HG02610 (cell line): ENCODE results near the gene PSKH1.
"Not testable (repeated sequence)": the region's sequence is repeated elsewhere in the genome, so short reads cannot be mapped to it uniquely, and the experiment has no call there.

Source experiments
- ATAC-seq: cut with Tn5 transposase; IDR thresholded peaks from one replicate; pipeline ENCODE4 v1.9.1; 2021; ENCODE audit warnings: mild to moderate bottlenecking, moderate library complexity; ENCODE audit not compliant: unreplicated experiment

PSKH1 gene

DNA sequence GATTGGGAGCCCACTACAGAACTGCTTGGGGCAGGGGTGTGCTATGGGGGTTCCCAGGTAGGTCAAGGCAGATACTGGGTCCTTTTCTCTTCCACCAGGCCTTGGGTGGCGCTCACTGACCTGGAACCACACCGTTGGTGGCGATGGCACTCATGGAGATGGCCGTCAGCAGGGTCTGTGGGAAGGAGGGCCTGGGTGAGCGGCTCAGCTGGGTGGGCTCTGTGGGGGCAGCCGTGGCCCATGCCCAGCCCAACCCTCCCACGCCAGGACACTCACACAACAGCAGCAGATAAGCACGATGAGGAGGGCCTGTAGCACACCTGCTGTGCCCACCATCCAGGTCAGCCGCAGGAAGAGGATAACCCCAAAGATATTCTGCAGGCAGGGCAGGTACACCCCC lies 64.6 kb downstream of the PSKH1 start:
- ATAC-seq = no peak

DNA sequence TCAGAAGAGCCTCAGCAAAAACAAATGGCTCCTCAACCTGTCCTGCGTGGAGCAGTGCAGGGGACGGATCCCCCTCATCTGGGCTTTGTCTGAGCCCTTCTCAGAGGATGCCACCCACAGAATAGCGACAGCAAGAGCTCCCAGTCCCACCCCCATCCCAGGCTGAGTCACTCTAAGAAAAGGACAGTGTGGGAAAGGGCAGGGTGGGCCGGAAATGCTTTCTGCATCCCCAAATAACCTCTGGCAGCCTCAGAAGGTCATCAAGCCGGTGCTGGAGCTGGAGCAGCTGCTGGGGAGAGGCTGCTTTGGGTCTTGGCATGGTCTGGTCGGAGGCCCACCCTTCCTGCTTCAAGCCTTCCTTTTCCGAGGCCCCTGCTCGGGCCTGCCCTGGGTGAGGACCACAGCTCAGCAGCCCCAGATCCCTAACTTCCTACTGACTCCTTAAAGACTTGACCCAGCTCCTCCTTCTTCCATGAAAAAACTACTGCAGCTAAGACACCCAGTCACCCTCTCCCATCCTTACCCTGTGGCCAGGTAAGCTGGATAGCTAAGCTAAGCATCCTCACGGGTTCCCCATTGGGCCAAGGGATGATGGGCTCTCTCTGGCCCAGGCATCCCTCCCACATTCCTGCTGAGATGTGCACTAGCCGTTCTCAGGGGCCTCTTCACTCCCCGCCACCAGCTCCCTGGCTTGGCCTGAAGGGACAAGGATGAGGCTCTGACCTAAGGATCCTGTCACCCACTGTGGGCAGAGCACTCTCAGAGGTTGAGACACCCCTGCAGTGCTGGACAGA lies 66.7 kb downstream of the PSKH1 start:
- no peak for ATAC-seq

DNA sequence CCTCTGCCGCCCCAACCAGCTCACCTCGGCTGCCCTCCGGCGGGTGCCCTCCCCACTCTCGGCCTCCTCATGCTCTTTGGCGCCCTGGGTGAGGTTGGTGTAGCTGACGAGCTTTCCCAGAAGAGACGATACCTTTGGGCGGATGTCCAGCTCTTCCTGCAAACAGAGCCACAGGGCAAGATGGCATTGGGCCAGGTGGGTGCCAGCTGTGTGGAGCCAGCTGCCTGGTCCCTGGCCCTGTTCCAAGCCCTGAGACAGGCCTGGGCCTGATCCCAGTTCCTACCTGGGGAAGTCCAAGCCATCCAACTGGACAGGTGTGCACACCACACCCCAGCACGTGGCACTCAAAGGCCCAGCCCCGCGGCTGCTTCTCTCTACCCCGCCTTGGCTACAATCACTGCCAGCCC lies 68.5 kb downstream of the PSKH1 start:
- no peak for ATAC-seq

DNA sequence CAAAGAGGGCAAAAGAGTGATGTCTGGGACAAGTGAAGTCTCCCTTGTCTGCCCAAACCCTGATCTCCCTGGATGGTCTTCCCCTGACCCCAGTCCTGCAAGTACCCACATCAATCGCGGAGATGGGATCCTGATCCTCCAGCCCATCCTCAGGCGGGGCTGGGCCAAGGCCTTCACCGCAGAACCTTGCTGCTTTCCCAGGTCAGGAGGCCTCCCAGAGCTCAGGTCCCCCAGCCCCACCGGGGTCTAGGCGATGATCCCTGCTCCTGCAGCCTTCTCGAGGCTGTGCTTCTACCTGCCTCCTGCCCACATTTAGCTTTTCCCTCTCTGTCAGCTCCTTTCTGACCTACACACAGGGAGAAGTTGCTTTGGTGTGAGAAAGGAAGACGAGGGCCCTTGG lies 69.1 kb downstream of the PSKH1 start:
- no peak for ATAC-seq

DNA sequence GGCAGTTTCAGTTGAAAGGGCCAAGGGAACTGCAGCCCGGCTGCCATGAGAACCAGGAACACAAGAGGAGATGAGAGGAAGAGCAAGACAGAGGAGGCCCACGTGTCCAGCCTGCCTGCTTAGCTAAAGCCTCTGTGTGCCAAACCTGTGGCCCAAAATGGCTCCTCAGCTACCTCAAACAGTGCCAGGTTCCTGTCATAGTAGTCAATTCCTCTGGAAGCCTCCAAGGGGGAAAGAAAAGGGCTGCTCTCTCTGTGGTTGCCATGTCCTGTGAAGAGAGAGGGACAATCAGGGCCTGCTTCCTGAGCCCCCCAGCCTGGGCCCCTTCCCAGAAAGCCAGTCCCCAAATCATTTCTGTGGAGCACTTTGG lies 70.2 kb downstream of the PSKH1 start:
- no peak for ATAC-seq

DNA sequence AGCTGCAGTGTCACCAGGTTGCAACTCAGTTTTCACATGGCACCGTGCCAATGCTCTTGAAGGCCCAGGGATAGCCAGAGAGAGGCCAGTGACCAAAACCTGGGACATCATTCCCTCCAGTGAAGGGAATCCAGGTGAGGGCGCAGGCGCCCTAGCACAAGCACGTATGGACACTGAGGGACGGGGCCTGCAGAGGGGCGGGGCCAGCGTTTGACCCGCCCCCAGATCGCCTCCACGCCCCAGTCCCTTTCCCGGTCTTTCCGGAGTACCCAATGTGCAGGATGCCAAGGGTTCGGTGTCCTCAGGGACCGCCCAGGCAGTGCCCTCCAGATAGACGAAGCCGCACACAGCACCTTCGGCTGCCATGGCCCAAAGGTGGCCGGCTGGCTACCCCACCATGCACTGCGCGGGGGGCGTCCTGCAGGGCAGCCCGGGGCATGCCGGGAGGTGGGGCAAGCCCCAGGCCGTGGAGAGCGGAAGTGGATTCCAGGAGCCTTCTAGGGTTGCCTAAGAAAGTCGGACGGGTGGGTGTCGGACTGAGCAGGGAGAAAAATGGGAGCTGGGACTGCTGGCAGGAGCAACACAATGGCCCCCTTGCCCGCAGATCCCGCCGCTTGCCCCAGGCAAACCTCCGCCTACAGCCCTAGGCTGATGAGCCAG lies 70.7 kb downstream of the PSKH1 start:
- no peak for ATAC-seq

DNA sequence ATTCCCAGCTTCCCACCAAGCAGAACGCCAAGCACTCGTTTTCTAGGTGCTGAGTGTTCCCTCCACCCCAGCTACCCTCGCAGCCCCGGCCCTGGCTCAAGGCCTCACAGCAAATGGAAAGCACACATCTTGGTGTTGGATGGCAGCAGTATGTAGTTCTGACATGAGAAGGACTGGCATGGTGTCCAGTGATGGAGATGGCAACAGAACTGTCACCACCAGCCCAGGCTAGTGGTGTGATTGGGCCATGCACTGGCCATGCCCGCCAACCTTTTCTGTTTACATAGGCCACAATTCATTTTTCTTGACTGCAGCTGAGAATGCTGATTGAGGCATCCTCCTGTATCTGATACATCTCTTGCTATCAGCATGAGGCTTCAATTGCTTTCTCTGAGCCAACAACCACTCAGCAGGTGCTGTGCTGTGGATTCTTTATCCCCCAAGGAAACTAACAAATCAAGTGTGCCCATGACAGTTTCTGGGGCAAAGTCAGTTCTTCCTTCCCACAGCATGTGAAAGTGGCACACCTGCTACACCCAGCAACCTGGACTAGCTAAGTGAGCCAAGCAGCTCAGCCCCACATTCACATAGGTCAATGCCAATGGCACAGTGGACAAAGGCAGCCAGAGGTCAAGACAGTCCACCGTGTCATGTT lies 71.5 kb downstream of the PSKH1 start:
- no peak for ATAC-seq

DNA sequence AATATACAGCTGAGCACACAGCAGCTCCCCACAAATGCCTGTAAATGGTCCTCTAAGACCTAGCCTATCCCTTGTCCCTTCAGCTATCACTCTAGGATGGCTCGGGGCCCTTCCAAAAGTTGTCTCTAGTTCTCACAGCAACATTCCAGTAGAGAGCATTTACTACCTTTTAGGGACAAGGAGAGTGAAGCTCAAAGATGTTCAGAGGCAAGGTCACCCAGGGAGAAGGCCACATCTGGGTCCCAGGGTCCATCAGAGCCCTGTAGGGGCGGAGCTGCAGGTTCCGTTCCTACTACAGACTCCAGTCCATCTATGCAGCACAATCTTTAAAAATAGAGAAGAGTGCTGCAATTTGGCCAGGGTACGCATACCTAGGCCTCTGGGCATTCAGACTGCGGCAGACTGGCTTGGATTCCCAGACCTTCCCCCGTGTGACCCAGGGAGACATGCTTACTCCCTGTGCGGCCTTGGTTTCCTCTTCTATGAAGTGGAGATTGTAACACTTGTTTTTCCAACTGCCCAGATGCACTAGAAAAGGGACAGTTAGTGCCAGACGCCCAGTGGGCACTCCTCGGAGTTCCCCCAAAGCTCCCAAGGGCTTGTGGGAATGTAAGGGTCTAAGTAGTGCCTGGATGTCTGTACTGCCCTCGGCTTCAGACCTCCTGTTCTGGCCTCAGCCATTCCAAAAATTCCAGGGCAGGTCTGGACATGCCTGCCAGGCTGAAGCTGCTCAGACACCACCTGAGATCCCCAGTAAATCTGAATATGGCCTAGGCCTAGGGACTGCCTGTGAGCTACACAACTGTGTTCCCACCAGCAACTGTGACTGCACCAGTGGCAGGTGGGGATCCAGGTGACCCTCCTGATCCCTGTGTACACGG lies 72.9 kb downstream of the PSKH1 start:
- ATAC-seq = no peak

DNA sequence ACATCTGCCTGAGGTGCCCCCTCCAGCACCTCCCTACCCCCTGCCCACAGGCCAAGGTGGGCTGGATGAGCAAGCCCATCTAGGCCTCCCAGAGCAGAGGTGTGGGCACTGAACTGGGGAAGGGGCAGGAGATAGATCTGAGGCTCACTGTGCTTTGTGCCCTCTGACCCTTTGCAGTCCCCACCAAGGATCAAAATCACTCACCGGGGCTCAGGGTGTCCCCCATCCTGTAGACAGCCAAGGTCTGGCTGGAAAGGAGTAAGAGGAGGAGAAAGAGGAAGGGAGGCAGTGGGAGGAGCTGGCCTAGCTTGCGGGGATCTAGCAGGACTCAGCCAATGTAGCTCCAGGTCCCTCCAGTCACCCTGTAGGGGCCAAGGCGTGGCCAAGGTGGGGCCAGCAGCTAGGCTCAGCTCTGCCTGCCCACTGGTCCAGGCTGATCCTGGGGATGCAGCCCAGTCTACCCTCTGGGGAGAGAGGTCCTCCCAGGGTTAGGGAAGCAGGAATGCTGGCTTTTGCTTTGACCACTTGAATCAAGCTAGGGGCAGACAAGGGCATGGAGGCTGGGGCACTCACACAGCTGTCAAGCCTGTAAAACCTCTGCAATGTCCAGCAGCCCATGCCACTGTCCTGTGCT lies 73.6 kb downstream of the PSKH1 start:
- no peak for ATAC-seq

DNA sequence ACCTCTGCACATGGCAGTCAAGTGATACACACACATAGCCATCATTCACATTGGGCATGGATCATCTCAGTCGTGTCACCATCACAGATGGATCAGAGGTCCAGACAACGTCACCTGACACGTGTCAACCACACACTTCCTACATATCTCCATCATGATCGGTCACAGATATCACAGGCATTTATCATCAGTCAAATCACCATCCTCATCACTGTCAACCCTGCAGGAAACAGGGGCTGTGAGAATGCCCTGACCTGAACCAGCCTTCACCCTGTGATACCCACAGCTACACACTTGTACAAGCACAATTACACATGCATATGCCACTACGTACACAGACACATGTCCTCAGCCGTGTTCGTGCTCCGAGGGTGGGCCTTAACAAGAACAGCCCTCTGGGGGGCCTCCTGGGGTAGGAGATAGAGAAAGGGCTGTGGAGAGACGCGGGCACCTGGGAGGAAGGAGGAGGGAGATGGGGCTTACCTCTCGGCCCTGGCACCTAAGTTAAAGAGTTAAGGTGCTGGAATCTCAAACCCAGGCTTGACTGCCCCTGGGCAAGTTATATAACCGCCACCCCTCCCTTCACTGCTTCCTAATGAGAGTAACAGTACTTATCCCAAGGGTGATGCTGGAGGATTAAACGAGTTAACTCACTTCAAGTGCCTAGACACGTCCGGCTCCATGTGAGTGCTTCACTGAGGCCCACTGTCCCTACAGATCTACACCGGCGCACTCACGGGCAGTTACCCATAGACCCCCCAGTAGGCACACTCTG lies 74.3 kb downstream of the PSKH1 start:
- ATAC-seq = no peak

DNA sequence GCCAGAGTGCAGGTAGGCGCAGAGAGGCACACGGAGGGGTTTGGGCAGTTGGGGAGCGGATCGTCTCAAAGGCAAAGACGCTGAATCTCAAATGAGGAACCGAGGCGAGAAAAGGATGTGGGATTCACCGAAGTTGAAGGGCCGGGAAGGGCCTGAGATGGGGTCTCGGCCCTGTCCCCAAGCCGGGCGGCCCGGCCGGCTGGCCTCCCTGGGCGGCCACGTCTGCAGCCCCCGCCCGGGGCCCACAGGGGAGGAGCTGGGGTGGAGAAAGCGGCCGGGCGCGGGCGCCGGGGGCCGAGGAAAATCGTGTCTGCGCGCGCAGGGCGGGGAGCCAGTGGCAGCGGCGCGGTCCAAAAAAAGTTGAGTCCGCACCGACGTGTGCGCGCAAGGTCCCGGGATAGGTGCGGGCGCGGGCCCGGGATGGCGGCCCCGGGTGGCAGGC lies 74.9 kb downstream of the PSKH1 start:
- peak; percentile 21 for ATAC-seq

DNA sequence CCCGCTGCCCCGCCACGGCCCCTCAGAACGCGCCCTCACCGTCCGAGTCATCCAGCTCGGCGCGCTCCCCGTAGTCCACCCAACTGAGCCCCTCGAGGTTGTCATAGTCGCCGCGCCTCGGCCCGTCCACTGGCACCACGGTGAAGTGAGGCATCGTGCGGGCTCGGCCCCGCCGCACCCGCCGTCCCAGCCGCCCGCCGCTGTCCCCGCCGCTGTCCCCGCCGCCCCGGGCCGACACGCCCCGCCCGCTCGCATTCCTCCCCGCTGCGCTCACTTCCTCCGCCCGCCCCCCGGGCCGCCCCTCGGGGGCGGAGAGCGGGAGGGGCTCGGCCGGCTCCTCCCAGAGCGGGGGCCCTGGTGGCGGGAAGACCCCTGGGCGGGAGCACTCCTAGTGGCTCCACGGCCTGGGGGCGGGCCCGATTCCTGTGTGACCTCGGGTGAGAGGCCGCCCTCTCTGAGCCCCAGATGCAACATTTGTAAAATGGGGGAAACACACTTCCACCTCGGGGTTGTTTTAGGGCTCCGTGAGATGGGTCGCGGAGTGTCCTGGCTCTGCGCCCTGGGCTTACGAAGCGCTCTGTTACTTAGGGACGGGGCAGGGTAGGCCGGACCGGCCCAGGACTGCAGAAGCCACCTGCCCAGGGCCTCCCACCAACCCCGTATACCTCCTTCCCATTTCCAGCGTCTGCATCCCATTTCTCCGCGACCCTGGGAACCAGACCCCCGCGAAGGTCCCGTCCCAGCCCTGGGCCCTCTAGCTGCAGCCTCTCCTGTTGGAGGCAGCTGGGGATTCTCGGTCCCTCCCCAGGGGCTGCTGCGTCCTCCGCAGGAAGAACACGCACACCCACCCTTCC lies 75.6 kb downstream of the PSKH1 start, which contains the start of gene SLC12A4:
Gene SLC12A4, minus strand, starts transcription at position 238 of the 854 bp plus-strand sequence. Its CDS starts 84 bp downstream, at position 154.
- peak; percentile 79 for ATAC-seq

DNA sequence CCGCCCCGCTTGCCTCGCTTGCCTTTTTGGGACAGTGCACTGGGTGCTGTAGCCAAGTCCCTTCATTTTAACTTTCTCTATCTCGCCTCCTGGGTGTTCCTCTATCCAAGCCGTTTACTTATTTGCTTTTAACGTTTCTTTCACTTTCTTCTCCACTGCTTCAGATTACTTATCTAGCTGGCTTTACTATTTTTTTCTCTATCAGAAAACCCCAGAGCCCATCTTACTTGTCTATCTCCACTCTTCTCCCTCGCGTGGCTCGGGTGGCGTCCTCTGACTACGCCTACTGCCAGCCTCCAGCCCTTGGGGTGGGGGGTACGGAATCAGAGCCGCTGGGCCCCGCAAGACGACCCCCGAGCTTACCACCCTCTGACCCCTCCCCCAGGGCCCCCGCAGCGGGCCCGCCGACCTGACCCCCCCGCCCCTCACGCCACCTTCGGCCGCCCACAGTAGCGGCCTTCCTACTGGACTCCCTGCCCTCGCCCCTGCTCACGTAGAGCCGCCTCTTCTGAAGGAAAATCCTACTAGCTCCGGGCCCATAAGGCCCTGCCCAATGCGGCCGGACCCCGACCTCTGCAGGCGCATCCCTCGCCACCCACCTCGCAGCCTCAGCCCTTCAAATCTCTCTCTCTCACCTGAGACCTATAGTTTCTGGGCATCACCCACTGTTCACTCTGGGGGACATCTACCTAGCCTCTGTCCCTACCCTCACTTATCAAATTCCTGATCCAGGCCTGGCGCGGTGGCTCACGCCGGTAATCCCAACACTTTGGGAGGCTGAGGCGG lies 76.4 kb downstream of the PSKH1 start:
- no peak for ATAC-seq

DNA sequence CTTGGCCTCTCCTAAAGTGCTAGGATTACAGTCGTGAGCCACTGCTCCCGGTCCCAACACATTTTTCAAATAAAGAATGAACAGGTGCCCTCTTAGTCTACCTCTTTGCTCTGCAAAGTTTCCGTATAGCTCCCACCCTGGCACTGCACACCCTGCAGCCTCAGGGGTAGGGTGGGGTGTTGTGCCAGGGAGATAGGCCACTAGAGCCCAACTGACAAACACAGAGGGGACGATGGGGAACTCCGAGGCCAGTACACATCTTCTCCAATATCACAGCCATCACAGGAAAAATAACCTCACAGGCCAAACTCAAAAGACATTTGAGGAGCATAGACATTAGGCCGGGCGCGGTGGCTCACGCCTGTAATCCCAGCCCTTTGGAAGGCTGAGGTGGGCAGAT lies 78.1 kb downstream of the PSKH1 start:
- no peak for ATAC-seq

DNA sequence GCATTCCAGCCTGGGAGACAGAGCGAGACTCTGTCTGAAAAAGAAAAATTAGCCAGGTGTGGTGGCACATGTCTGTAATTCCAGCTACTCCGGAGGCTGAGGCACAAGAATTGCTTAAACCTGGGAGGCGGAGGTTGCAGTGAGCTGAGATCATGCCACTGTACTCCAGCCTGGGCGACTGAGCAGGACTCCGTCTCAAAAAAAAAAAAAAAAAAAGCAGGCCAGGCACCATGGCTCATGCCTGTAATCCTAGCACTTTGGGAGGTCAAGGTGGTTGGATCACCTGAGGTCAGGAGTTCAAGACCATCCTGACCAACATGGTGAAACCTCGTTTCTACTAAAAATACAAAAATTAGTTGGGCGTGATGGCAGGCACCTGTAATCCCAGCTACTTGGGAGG lies 79.2 kb downstream of the PSKH1 start:
- not testable (repeated sequence) for ATAC-seq

DNA sequence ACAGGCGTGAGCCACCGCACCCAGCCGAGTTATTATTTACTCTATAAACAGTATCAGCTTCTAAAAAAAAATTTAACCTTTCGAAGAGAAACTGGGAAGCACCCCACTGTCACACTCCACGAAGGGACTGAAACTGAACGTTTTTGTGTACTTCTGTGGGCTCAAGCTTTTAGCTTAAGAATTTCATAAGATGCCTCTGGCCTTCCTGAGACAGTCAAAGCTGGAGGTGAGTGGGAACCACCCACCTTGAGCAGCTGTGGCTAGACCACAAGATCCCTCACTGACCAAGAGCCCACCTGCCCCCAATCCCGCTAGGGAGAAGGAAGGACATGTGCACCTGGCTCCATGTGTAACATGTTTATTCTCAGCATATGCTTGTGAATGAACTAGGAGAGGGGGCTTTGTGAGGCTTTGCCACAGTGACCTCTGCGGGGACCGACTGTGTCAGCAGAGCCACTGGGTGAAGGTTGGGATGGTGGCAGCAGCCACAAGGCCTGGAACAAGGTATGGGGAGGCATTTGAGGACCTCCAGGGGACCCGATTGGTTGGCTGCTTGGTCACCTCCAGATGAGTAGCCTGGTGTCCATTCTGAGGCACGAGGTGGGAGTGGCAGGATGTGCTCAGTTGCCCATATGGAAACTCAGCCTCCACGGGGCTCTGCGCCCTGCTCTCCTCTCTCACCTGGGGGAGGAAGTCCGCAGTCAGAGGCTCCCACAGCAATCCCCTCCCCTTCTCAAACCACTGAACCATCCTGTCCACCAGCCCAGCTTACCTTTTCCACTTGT lies 82.5 kb downstream of the PSKH1 start:
- ATAC-seq = no peak

DNA sequence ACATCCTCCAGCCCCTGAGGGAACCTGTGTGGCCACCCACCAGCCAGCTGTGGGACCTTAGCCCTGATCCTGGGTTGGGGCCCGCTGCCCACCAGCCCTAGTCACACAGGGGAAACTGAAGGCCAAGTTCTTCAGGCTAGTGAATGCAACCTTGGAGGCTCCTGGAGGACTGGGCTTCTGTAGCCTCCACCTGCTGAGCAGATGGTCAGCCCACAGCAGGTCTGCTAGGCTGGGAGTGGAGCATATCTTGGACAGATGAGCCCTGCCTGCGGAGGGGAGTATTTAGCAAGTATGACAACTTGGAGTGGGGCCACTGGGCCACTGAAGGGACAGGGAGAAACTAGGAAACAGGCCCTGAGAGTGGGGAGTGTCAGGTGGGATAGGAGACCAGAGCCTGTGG lies 83.2 kb downstream of the PSKH1 start:
- ATAC-seq = no peak
